Measurements from ENCODE around the gene IKZF4. TPM values are rescaled to one million over a fixed set of nuclear protein-coding genes. Genes with fewer than 3 reads are reported as not detected.

IKZF4 gene
- total and polyA plus RNA-seq, 2 of the 8 experiments (the other 6 are each of a cell fraction or from before 2014, with no cell fraction given), result 8.0 to 13.3 TPM

DNA sequence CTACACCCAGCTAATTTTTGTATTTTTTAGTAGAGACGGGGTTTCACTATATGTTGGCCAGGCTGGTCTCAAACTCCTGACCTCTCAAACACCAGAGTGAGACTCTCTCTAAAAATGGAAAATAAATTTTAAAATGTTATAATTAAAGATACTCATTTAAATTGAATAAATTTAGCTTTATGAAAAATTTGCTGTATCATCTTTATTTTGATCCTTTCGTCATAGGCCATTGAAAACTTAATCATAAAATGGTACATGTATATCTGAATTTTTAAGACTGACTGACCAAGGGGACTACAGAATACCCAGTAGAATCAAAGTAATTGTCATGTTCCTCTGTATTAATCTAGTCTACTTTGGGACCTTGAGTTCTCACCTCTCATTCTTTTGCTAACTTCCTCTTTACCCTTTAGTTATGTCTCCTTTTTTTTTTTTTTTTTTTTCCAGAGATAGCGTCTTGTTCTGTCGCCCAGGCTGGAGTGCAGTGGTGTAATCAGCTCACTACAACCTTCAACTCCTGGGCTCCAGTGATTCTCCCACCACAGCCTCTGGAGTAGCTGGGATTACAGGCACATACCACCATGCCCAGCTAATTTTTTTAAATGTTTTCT, 37.5 kb upstream of the IKZF4 start:
- Histone ChIP-seq H4K8ac (ENCODE audit: extremely low read depth, insufficient read depth, low read length) (no peak overlapping the region), H3K9me3 (ENCODE audit: insufficient read depth in 2 of 2, low read depth in 1 of 2, low read length in 1 of 2) (no peaks in the 10 kb centered on the region), H2AK5ac (ENCODE audit: low read depth, low read length) (no peak overlapping the region), H2BK5ac (ENCODE audit: low read depth, low read length) (no peak overlapping the region), H3K27me3 (replicated peaks in 1 of 4; ENCODE audit: control insufficient read depth in 3 of 4, extremely low read depth in 1 of 4, insufficient read depth in 3 of 4, low read length in 3 of 4) (no peaks in the 10 kb centered on the region), H3K56ac (replicated peaks; ENCODE audit: insufficient read length, low read depth, low read length) (no peak overlapping the region), H3K27ac (ENCODE audit: low read depth, low read length) (no peak overlapping the region), H4K20me1 (replicated peaks in 1 of 2; ENCODE audit: control insufficient read depth in 1 of 2, insufficient read depth in 2 of 2, low read length in 2 of 2) (peaks cover 0 to 2% of the 10 kb centered on the region in 2 experiments), H3K14ac (ENCODE audit: insufficient read length) (no peak overlapping the region), H2AFZ (ENCODE audit: low read length) (no peak overlapping the region), H3K4ac (replicated peaks; ENCODE audit: insufficient read length, low read depth, low read length) (no peak overlapping the region), H4K91ac (replicated peaks; ENCODE audit: insufficient read length, low read length) (no peak overlapping the region), H2BK15ac (ENCODE audit: low read length) (no peak overlapping the region), H3K4me2 (ENCODE audit: insufficient read depth in 1 of 2, low read depth in 2 of 2, low read length in 2 of 2) (no peak overlapping the region), H3K9ac (replicated peaks in 1 of 4; ENCODE audit: extremely low read depth in 1 of 4, low read depth in 3 of 4, low read length in 3 of 4) (no peak overlapping the region), H3K23ac (ENCODE audit: insufficient read length) (no peak overlapping the region), H4K5ac (ENCODE audit: insufficient read length, low read depth, low read length) (no peak overlapping the region), H3K36me3 (ENCODE audit: control insufficient read depth in 2 of 4, insufficient read depth in 4 of 4, low read length in 3 of 4) (peaks cover 0 to 34% (median 4%) of the 10 kb centered on the region in 4 experiments; a peak in 5 of 8 replicates), H3K79me2 (ENCODE audit: control insufficient read depth in 1 of 2, insufficient read depth in 2 of 2, low read length in 2 of 2) (peaks cover 0 to 3% of the 10 kb centered on the region in 2 experiments; a peak in 1 of 4 replicates), H3K4me1 (replicated peaks in 1 of 4; ENCODE audit: control insufficient read depth in 3 of 4, insufficient read depth in 4 of 4, low read length in 3 of 4) (no peaks in the 10 kb centered on the region), H3K4me3 (ENCODE audit: extremely low read depth in 1 of 4, insufficient read depth in 2 of 4, low read depth in 3 of 4, low read length in 4 of 4) (no peak overlapping the region), H3K23me2 (ENCODE audit: low read depth, low read length) (no peaks in the 10 kb centered on the region), H3K18ac (ENCODE audit: extremely low read depth, low read length) (no peak overlapping the region), H3K79me1 (ENCODE audit: low read depth, low read length) (no peaks in the 10 kb centered on the region; the same call in 1 of the 2 replicates), H2BK20ac (ENCODE audit: low read length) (no peak overlapping the region), H2BK120ac (replicated peaks; ENCODE audit: low read depth, low read length) (no peak overlapping the region), H2BK12ac (ENCODE audit: low read depth, low read length) (no peak overlapping the region)
- no peak for TF ChIP-seq GTF2F1 (IDR thresholded peaks at IDR 0.05; ENCODE audit: borderline replicate concordance, low read depth, low read length)
- no peak for TF ChIP-seq KDM5A (IDR thresholded peaks at IDR 0.05; ENCODE audit: low read length)
- DNase-seq (ENCODE audit: low read depth in 1 of 2, low spot score in 2 of 2) (no peak), FAIRE-seq (no peak)
- POLR2A ChIA-PET (ENCODE audit: partially characterized antibody), result interaction anchor here (1.8 to 4.3 kb wide), 2 partner anchors 9 to 12 kb away, joined by 7 to 24 read pairs; partner anchors contain the start of genes RAB5B and SUOX
- CTCF ChIA-PET (ENCODE audit: partially characterized antibody), result interaction anchor here (0.5 to 3.5 kb wide), 11 partner anchors 7 to 1776 kb away, joined by 3 to 21 read pairs (median 3); partner anchors contain the start of gene RAB5B
- WGBS, 2 experiments (ENCODE audit: extremely low coverage in 1 of 2, insufficient coverage in 1 of 2, insufficient read length in 1 of 2, insufficient replicate concordance in 2 of 2, low coverage in 1 of 2, low lambda C conversion rate in 2 of 2, missing lambda C conversion rate in 1 of 2), result 83% methylated on average over 4 of the region's 4 CpGs; no CpG with 5 or more reads in 1 of the 2 experiments

All from H1 (cell line).